ENCODE data around the gene ZNF443.

DNA sequence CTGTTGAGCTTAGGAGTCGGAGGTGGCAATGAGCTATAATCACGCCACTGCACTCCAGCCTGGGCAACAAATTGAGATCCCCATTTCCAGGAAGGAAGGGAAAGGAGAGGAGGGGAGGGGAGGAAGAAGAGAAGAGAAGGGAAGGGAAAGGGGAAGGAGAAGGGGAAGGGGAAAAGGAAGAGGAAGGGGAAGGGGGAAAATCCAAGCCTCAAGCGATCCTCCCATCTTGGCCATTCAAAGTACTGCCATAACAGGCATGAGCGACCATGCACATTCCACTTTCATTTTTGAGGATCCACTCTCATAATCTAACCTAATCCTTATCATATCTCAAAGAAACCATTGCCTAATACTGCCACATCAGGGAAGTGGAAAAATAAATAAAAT, 14.9 kb downstream of the ZNF443 start:
- TF ChIP-seq, protein P1, sequence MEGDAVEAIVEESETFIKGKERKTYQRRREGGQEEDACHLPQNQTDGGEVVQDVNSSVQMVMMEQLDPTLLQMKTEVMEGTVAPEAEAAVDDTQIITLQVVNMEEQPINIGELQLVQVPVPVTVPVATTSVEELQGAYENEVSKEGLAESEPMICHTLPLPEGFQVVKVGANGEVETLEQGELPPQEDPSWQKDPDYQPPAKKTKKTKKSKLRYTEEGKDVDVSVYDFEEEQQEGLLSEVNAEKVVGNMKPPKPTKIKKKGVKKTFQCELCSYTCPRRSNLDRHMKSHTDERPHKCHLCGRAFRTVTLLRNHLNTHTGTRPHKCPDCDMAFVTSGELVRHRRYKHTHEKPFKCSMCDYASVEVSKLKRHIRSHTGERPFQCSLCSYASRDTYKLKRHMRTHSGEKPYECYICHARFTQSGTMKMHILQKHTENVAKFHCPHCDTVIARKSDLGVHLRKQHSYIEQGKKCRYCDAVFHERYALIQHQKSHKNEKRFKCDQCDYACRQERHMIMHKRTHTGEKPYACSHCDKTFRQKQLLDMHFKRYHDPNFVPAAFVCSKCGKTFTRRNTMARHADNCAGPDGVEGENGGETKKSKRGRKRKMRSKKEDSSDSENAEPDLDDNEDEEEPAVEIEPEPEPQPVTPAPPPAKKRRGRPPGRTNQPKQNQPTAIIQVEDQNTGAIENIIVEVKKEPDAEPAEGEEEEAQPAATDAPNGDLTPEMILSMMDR (conservative IDR thresholded peaks at IDR 0.05; ENCODE audit: low read depth, low read length), result no peak
- TF ChIP-seq EZH2 (IDR thresholded peaks at IDR 0.05; ENCODE audit: borderline replicate concordance, low read depth, low read length, poor library complexity, severe bottlenecking), result no peak
